MM.1S (cell line): Measurements from ENCODE around the gene CAST.

ENCODE experiments used
- DNase-seq: peaks from one replicate; pipeline ENCODE4 v3.0.0-alpha.2; 2015
- H2AFZ ChIP-seq: fragments of 300-600 bp; sonication (generic); 2 replicates; pipeline ENCODE4 v1.6.0; 2016; ENCODE audit warnings: antibody characterized with exemption, low read length
- H3F3A ChIP-seq: fragments of 300-600 bp; sonication (generic); 2 replicates; pipeline ENCODE4 v1.6.1; 2016; ENCODE audit warnings: mild to moderate bottlenecking, antibody characterized with exemption, low read length, moderate library complexity, mixed read lengths; ENCODE audit not compliant: insufficient read depth
- H3K27ac ChIP-seq: fragments of 300-600 bp; sonication (generic); 2 replicates; pipeline ENCODE4 v1.5.1; 2016; ENCODE audit warnings: mild to moderate bottlenecking, low read length
- H3K27me3 ChIP-seq: fragments of 300-600 bp; sonication (generic); replicated peaks from 2 replicates; pipeline ENCODE4 v1.6.0; 2016; ENCODE audit warnings: low read length; ENCODE audit not compliant: insufficient read depth
- H3K36me3 ChIP-seq: fragments of 300-600 bp; sonication (generic); replicated peaks from 2 replicates; pipeline ENCODE4 v1.6.1; 2016; ENCODE audit warnings: mild to moderate bottlenecking, low read length, mixed read lengths; ENCODE audit not compliant: insufficient read depth
- H3K4me1 ChIP-seq: fragments of 300-600 bp; sonication (generic); 2 replicates; pipeline ENCODE4 v1.6.1; 2016; ENCODE audit warnings: low read length, mixed read lengths
- H3K4me2 ChIP-seq: fragments of 300-600 bp; sonication (generic); 2 replicates; pipeline ENCODE4 v1.6.0; 2016; ENCODE audit warnings: low read depth, low read length
- H3K4me3 ChIP-seq: fragments of 300-600 bp; sonication (generic); 2 replicates; pipeline ENCODE4 v1.5.1; 2016; ENCODE audit warnings: low read length, mixed read lengths
- H3K79me2 ChIP-seq: fragments of 300-600 bp; sonication (generic); 2 replicates; pipeline ENCODE4 v1.6.1; 2016; ENCODE audit warnings: mixed run types, low read length, mixed read lengths
- H3K9ac ChIP-seq: fragments of 300-600 bp; sonication (generic); 2 replicates; pipeline ENCODE4 v1.6.1; 2016; ENCODE audit warnings: low read length, mixed read lengths
- H3K9me2 ChIP-seq: fragments of 300-600 bp; sonication (generic); replicated peaks from 2 replicates; pipeline ENCODE4 v1.6.1; 2016; ENCODE audit warnings: mild to moderate bottlenecking, low read length, mixed read lengths; ENCODE audit not compliant: insufficient read depth
- H3K9me3 ChIP-seq: fragments of 300-600 bp; sonication (generic); replicated peaks from 2 replicates; pipeline ENCODE4 v1.6.1; 2016; ENCODE audit warnings: mild to moderate bottlenecking, low read length, mixed read lengths; ENCODE audit not compliant: insufficient read depth
- H4K20me1 ChIP-seq: fragments of 300-600 bp; sonication (generic); 2 replicates; pipeline ENCODE4 v1.6.1; 2016; ENCODE audit warnings: mild to moderate bottlenecking, low read length, moderate library complexity, mixed read lengths; ENCODE audit not compliant: insufficient read depth
- CTCF ChIP-seq: fragments of 300-600 bp; sonication (generic); IDR thresholded peaks from 2 replicates; pipeline ENCODE4 v1.5.1; 2016; ENCODE audit warnings: antibody characterized with exemption, low read length, mixed read lengths
- EZH2 ChIP-seq: fragments of 300-600 bp; sonication (generic); optimal IDR thresholded peaks from 2 replicates; pipeline ENCODE3; 2017; ENCODE audit warnings: low read depth, mild to moderate bottlenecking, antibody characterized with exemption, low read length, mixed read lengths
- EZH2phosphoT487 ChIP-seq: fragments of 300-600 bp; sonication (generic); IDR thresholded peaks from 2 replicates; pipeline ENCODE4 v1.6.1; 2018; ENCODE audit warnings: antibody characterized with exemption, low read length

Gene CAST

GRCh38 chr5:96660971-96661854 lies 963 bp upstream of the CAST start:
- H3K9me3 ChIP-seq = no peaks in the 10 kb centered on the region
- DNase-seq = peak; percentile 57
- peak overlapping the region; percentile 72 for H3K27ac ChIP-seq
- peaks cover 37% of the 10 kb centered on the region for H3K79me2 ChIP-seq
- no peaks in the 10 kb centered on the region for H3K9me2 ChIP-seq
- H3F3A ChIP-seq = peaks cover 28% of the 10 kb centered on the region
- peak overlapping the region; percentile 94 for H3K4me2 ChIP-seq
- H3K36me3 ChIP-seq = no peaks in the 10 kb centered on the region
- H3K4me1 ChIP-seq = peaks cover 26% of the 10 kb centered on the region
- H3K9ac ChIP-seq = peak overlapping the region; percentile 66; the same call in 1 of the 2 replicates
- H4K20me1 ChIP-seq = no peaks in the 10 kb centered on the region
- peaks cover 18% of the 10 kb centered on the region for H3K27me3 ChIP-seq
- peak overlapping the region; percentile 96 for H2AFZ ChIP-seq
- TF ChIP-seq CTCF (no peak), EZH2 (no peak), EZH2phosphoT487 (no peak)
- H3K4me3 ChIP-seq = peak overlapping the region; percentile 78

- Histone ChIP-seq H3K27me3 (peaks cover 12% of the 10 kb centered on the region; the same call in 1 of the 2 replicates), H3K9me3 (no peaks in the 10 kb centered on the region), H3K79me2 (peaks cover 50% of the 10 kb centered on the region), H3K4me3 (peak overlapping the region; percentile 78), H3K36me3 (no peaks in the 10 kb centered on the region), H3K4me1 (peaks cover 12% of the 10 kb centered on the region), H3F3A (peaks cover 16% of the 10 kb centered on the region), H3K27ac (peak overlapping the region; percentile 72; the same call in 1 of the 2 replicates), H3K4me2 (peak overlapping the region; percentile 89), H4K20me1 (no peaks in the 10 kb centered on the region), H3K9me2 (no peaks in the 10 kb centered on the region), H3K9ac (peak overlapping the region; percentile 66), H2AFZ (peak overlapping the region; percentile 76)
- DNase-seq = peak; percentile 91
- no peak for TF ChIP-seq EZH2phosphoT487
- no peak for TF ChIP-seq EZH2
- no peak for TF ChIP-seq CTCF
These were observed 746 bp downstream of the CAST start for GRCh38 chr5:96662725-96663518.

DNA sequence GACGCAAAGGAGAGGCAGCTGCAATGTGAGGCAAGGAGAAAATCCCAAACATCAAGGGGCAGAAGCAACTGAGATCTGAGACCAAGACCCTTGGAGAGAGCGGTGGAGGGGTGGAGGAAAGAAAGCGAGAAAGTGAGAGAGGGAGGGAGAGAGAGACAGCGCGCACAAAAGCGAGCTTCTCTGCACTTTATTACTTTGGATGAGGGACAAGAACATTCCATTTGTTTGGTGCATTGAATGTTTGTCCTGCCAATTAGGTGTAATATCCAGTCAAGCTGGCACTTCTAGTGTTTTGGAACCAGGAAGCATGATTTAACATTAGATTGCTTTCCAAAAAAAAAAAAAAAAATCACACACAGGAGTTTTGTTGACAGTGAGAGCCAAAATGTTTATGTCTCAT lies 1.4 kb downstream of the CAST start:
- Histone ChIP-seq H3K9me3 (no peaks in the 10 kb centered on the region), H3K9ac (no peak overlapping the region), H3K4me3 (peak overlapping the region; percentile 78)

More for the DNA sequence above, 1.4 kb downstream of the CAST start:
- DNase-seq = no peak
- Histone ChIP-seq H3K9me2 (no peaks in the 10 kb centered on the region), H3K79me2 (peaks cover 57% of the 10 kb centered on the region), H3F3A (peaks cover 16% of the 10 kb centered on the region), H3K36me3 (no peaks in the 10 kb centered on the region), H4K20me1 (no peaks in the 10 kb centered on the region), H3K27ac (no peak overlapping the region), H3K4me1 (peaks cover 12% of the 10 kb centered on the region), H3K4me2 (peak overlapping the region; percentile 89), H3K27me3 (0 out of 2 replicates have a peak, but pooled peaks cover 5% of the 10 kb centered on the region), H2AFZ (no peak overlapping the region)
- TF ChIP-seq EZH2 (no peak), CTCF (no peak), EZH2phosphoT487 (no peak)
